ENCODE results near the gene PRKN.

PRKN gene

DNA sequence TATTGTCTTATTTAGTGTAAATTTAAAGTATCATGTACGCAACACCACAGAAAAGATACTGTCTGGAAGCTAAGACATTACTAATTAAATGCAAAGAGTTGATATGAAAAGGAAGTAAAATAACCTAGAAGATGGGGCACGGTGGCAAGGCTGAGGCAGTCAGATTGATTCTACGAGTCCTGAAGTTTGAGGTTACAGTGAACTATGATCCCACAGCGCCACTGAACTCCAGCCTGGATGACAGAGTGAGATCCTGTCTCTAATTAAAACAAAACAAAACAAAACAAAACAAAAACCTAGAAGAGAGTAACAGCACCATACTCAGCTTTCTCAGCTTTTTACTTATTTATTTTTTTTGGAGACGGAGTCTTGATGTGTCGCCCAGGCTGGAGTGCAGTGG, 199.0 kb downstream of the PRKN start:
- no peak for DNase-seq

DNA sequence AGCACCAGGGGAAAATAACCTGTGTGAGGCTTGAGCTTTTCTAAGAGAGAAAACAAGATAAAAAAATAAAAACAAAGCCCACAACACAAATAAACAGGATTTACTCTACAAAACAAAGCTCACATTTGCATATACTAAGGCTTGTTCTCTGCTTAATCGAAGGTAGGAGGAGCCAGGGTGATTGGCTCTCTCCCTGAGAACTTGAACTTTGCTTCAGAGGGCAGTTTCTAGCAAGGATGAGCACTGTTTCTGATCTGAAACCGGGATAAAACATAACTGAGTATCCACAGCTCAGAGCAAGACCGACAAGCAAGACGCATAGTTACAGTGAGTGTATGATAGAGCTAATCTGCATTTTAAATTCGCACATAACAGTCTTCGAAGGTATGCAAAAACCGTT, 200.6 kb downstream of the PRKN start:
- DNase-seq: no peak

DNA sequence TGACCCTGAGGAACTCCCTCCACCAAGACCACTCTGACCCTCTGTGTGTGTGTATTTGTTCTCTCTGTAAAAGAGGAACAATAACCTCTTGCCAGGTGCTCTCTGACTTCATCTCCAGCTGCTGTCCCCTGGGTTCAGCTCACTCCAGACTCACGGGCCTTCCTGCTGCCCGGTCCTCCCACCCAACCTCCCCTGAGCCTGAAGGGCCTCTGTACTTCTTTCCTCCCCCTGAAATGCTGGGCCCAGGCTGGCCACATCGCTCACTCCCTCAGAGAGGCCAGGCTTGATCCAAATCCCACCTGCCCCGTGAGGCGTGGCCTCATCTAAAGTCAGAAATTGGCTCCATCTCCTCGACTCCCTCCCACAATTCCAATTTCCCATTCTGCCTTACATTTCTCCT, 202.4 kb downstream of the PRKN start:
- DNase-seq: no peak

DNA sequence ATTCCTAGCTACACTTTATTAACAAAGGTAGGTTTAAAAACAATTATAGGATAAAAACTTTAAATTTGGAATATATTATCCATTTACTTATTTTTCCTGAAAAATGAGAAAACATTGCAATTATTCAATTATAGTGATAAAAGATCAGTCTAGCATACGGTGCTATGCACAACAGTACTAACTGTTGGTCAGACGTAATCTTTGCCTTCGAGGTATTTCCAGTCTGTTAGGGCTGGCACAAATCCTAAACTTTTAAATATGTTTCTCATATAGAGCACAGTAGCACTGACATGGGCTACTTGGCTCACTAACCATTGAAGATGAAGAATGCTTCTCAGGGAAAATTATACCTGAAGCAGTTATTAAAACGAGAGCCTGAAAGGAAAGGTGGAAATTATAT, 214.8 kb downstream of the PRKN start:
- no peak for DNase-seq

DNA sequence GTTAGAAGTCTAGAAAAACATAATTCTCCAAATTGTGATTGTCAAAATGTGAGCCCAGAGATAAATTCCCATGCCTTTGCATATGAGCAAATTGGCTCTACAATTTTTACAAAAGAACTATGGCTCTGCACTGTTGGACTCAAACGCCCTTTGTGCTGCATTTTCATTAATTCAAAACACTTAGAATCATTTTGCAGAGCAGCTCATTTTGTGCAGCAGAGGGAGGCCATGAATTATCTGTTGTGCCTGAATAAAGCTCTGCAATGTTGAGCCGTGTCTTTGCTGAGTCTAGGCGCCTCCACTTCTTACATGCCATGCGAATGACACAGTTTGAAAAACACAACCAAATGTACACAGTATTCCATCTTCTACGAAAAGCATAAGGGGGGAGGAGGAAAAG, 230.2 kb downstream of the PRKN start:
- DNase-seq: no peak

DNA sequence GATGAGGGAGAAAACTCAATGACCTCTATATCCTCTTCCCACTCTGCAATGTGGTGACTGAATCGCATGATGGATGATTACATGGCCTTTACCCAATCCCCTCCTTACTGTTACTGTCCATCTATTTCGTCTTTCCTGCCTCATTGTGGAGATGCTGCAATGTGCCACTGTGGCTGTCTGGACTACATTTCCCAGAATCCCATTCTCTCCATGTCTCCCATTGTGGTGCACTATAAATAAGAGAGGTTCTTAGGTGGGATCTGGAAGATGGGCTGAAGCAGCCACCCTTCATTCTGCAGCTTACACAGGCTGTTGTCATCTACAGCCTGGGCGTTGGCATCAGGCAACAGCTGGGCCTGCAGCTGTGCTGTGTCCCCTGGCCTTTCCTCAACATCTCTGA, 233.6 kb downstream of the PRKN start:
- DNase-seq: no peak

DNA sequence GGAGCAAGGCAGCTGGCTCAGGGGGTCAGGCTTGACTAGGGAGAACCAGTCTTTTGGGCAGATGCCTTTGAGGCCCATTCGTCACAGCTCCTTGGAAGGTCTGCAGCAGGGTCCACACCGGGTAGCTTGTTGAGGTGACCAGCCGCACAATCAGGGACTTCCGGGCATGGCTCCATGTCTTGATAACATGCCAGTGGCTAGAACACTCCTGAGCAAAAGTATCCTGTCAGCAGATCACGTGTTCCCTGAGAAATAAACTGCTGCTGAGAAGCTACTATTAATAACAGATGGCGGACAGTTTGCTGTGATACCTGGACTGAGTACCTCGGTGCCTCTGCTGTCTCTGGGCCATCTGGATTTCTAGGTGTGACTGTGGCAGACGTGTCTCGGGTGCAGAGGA, 235.9 kb downstream of the PRKN start:
- no peak for DNase-seq

DNA sequence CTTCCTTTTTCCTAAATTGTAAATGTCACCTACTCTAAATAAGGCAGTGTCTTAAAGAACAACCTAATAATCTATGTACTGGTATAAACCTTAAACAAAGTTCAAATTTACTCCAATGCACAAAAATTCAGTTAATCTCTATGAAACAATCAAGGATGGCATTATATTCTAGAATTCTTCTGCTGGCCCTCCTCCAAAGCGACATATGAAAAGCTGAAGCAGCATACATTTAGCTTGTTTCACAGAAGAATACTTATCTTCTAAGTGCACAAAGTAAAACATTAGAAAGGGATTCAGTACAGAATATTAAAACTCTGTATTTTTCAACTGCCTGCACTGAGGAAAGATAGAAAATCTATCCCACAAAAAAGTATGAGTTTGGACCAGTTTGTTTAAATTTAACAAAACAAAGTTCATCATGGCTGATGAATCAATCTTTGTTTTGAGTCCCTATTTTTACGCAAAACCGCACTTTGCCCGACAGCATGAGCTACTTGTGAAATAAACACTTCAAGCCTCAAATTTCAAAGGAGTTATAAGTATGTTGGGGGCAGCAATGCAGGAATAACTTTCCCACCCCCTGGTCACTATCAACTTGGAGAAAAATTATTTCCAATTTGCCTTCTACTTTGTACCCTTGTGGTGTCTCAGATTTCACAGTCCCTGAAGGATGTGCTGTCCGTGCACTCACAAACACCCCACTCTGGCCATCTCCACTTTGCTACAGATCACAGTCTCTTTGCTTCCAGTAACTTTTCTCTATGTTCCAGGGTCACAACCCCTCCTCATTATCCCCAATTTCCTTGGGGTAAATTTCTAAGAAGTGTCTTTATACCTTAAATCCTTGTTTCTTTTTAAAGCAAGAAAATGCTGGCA, 238.2 kb downstream of the PRKN start:
- DNase-seq: no peak

DNA sequence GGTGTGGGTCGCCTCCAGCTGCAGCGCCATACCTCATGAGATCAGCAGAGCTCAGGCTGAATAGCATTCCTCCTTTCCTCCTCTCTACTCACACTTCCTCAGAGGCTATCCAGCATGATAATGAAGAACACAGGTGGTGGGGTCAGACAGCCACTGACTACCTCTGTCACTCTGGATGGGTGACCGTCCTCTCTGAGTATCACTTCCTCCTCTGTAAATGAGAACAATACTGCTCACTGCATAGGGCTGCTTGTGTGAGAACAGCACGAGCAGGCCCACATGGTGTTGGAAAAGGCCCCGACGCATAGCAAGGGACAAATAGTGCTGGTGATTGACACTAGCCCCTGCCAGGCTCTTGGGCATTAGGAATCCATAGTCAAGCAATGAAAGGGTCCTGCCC, 239.1 kb downstream of the PRKN start:
- DNase-seq: no peak

DNA sequence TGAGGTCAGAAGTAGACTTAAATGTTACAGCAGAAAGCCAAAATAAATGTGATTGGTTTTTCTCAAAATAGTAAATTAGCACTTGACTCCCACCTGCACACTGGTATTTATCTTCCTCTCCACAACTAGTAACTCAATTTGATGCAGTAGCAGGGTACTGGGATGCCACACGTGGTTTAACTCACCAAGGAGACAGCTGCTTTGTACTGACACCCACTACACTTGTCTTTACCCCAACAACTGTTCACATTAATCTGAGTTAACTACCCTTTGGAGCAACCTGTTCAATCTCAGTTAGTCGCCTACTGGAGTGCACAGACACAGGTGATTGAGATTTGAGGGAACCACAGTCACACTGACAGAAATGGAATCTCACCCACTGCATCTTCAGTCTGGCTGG, 242.1 kb downstream of the PRKN start:
- no peak for DNase-seq

DNA sequence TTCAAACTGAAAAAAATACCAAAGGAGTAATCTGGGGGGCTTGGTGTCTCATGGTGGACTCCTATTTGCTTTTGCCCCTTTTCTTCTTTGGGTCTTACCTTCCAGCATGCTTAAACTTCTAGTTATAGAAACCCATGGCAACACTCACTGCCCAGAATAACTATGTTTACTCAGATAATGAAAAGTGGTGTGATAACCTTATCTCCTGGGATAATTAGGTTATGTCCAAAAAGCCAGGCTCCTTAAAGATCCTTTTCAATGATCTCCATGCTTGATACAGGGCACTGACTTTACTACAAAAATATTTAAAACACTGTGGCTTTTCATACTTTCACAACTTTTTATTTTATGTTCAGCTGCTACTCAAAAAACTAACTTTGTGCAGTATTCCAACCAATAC, 245.6 kb downstream of the PRKN start:
- DNase-seq: no peak

DNA sequence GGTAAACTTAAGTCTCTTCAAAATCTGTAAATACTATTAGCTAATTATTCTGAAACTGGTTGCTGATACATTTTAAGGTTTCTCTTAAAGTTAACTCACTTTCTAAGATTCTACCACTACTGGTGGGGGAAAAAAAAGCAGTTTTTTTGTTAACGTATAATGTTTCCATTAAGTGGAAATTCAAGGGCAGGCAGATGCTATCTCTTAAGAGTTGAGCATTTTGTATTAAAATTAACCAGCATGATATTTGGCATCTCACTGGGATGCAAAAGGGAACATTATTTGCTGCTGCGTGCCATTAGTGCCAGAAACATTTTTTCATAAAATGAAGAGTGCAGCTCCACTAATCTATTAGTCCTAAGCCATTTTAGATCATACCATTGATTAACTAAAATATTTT, 246.2 kb downstream of the PRKN start:
- no peak for DNase-seq

DNA sequence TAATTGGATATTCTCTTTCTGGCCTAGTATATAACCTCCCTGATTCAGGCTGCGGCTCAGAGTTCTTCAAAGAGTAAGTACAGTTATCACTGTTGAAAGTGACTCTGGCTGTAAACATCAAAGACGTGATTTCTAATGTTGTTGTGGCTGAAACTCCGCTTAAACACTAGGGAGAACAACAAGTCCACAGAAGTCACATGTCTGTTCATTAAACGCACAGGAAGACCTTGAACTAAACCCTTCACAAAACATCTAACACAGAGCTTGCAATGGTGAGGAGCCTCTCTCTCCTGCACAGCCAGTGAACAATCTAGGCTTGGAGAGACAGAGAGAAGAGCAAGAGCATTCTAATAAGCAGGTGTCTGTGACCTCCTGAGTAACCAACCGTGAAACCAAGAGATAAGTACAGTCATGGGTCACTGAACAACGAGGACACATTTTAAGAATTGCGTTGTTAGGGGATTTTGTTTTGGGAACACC, 249.3 kb downstream of the PRKN start:
- peak; percentile 10 to 38 for DNase-seq

DNA sequence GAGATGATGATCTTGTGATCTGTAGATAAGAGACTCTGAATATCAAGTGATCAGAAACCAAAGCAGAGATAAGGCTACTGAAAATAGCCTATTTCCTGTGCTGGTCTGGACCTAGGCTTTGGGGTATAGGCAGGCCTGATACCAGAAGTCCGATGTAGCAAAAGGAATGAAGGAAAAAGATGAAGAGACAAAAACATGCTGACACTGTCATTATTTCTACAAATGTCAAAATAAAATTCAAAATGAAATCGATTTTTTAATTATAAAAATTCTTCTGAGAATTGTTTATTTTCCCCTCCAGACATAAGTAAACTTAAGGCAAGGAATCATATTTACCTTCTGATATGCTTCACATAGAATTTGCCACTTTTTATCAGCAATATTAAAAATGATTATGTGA, 252.8 kb downstream of the PRKN start:
- DNase-seq: no peak

DNA sequence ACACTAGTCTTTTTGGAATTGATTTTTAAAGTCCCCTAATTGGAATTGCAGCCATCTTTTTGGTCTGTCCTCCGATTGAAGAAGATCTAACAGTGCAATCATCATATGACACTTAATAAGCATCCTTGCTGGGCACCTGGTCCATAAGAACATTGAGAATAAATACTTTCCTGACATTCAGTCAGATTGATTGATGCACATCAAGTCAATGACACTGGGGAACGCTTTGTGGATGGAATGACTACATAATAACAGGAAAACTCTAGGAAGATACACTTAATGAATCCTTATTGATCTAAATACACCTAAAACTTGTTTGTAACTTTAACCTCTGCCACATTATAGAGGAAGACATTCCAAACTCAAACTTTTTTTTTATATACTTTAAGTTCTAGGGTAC, 255.7 kb downstream of the PRKN start:
- no peak for DNase-seq

DNA sequence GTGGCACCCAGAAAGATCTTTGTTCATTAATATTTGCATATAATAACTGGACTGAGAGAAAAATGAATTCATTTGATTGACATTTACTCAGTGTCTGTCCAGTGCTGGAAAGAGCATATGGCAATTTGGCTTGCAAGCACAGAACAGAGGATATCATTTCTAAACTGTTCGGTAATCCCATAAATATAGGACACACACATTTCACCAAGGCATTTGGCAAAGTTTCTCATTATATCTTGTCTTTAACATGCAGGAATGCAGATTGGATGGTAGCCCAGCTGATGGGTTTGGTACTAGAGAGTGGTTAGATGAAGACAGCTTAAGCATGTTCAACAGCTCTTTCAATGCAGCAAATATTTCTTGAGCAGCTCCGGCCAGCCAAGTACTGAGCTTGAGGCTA, 259.2 kb downstream of the PRKN start:
- DNase-seq: no peak

DNA sequence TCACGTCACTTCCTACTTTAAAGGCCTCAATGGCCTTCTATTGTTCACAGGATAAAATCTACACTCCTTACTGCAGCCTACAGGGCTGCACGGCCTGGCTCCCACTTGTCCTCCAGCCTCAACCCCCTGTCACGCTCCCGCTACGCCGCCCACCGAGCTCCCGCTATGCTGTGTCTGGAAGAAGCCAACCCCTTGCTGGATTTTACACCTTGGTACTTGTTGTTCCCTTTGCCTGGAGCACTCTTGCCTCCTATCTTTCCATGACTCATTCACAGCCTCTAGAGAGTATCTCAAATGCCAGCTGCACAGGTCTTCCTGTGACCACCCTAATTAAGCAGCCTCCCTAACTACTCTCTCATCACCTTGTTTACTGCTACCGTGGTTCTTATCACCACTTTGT, 259.9 kb downstream of the PRKN start:
- DNase-seq: no peak

DNA sequence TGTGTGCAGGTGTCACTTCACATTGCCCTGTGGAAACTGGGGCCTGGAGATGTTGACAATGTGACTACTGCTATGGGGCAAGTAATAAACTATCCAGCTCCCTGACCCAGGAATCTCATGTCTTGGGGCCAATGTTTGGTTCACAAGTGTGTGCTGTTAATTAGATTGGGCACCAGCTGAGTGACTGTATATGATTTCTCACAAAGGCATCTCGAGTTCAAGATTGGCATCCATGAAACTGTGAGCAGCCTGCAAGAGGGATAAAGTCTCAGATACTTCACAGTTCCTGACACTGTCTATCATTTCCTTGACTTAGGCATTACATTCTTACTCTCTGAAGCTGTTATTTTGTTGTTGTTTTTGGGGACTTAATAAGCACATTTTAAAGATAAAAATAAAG, 264.0 kb downstream of the PRKN start:
- no peak for DNase-seq

DNA sequence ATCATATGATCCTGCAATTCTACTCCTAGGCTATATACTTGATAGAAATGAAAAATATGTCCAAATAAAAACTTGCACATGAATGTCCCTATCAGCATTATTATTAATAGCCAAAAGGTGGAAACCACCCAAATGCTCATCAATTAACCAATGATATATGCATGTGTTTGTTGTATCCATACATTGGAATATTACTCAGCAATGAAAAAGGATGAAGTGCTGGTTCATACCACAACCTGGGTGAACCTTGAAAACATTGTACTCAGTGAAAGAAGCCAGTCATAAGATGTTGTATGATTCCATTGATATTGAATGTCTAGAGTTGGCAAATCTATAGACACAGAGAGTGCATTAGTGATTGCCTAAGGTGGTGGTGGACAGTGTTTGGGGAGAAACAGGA, 267.6 kb downstream of the PRKN start:
- no peak for DNase-seq

DNA sequence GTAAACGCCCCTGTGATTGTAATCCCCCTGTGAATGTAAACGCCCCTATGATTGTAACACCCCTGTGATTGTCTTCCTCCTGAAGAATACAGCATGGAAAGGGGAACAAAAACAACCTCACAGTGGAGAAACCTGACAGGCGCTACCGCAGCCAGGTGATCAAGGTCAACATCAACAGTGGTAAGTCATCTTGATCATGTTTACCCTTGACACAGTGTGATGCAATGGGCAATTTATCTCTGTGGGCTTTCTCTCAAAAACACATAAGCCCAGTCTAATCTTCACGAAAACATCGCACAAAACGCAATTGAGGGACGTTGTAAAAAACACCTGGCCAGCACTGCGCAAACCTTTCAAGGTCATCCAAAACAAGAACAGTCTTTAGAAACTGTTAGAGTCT, 277.2 kb downstream of the PRKN start:
- no peak for DNase-seq

DNA sequence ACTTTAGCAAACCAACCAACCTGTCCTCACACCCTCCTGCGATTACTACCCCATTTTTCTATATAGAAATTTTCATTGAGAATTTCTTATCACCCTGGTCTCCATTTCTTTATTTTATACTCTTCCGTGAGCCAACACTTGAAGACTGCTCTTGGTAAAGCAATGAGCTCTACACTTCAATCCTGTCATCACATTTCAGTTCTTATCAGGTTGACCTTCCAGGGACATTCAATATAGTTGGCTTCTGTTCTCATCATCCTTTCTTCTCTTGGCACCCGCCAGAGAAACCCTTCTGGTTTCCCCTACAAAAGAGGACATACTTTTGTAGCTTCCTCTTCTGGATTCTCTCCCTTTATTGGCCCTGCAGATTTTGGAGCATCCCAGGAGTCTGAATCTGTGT, 279.3 kb downstream of the PRKN start:
- DNase-seq: no peak

DNA sequence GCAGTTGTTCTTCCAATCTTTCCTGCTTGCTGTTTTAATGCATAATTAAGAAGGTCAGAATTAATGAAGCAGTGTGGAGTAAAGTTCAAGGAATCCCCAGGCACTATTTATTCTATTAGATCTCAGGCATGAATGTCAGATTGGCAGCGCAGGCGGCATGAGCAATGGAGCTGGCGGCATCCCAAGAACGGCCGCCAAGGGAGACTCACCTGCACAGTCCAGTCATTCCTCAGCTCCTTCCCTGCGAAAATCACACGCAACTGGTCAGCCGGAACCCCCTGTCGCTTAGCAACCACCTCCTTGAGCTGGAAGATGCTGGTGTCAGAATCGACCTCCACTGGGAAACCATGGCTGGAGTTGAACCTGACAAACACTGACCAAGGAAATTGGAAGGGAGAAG, 284.5 kb downstream of the PRKN start:
- DNase-seq: no peak

DNA sequence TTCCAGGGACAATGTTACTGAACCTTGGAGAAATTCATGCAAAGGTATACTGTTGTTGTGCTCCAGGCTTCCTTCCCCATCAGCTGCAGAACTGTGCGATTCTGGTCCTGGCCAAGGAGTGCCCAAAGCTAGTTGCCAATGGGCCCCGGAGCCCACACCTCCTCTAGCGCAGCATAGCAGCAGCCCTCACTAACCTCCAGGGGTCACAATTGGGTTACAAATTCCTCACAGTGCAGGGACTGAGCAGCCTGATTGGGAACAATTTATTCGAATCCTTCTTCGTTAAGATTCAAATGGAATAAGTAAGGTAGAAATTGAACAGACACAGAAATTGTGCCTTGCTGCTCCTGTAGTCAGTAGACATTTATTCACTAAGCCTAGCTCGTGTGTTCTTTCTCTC, 284.9 kb downstream of the PRKN start:
- DNase-seq: peak; percentile 65 to 77

DNA sequence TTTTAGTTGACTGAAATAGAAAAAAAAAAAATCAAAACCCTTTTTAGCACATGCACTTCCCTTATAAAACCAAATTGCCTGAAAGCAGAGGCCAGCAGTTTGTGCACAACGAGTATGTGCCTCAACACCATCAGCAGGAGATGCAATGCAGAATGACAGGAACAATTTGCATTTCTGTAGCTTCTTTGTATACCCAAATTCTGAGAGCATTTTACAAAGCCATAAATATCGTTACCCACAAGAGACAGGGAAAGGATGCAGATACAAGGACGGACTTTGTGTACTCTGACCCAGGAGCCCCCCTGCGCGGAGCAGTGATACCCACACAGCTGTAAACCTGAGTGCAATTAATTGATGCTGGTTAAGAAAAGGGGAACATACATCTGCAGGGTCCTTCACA, 285.6 kb downstream of the PRKN start:
- DNase-seq: peak; percentile 76 to 83

DNA sequence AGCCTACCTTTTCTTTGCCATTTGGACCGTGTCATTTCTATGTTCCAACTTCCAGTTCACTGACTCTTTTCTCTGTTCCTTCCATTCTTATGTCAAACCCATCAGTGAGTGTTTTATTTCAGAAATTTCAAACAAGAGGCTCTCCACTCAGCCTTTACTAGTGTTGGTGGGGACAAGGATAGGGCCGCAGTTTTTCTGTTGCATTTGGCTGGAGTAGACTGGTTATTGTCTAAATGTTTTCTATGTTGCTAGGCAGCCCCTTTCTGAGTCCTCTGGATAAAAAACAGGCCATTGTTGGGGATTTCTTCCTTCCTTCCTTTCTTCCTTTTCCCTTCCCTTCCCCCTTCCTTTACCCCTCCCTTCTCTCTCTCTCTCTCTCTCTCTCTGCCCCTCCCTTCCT, 288.6 kb downstream of the PRKN start:
- no peak for DNase-seq

Data from NCI-H526 (cell line).